Cerebellar nuclear complex (tissue), 1 donor: ENCODE results near the gene PITPNM2.

ENCODE experiments used
- DNase-seq, 2 experiments: peaks; one replicate each; lab custom pipeline; 2025; lab: John Stamatoyannopoulos, UW

PITPNM2 gene

DNA sequence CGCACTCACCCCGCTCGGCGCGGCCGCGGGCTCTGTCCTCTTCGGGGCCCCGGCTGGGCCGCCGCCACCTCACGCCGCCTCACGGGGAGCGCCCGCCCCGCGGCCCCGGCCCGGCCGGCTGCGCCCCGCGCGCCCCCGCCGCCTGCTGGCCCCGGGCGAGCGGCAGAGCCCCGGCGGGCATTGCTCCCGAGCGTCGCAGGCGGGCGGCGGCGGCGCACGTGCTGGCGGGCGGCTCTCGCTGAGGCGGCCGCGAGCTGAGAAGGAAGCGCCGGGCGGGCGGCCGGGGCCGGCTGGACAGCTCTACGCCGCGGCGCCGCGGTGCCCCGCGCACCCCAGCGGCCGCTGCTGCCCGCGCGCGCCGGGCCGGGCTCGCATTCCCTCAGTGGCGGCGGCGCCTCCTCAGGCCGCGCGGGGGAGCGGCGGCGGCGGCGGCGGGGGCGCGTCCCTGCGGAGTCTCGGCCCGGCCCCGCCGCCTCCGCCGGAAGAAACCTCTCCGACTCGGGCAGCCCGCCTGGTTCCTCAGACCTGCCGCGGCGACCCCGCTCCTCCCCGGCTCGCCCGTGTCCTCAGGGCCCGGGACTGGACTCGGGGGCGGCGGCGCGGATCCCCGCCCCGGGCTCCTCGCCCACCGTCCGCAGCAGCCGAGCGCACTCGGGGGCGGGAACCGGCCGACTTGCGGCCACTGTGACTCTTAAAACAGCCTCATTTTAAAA, at the start of gene PITPNM2:
Gene PITPNM2, minus strand, starts transcription at position 347 of the 713 bp plus-strand sequence. CDS start 116,500 bp downstream, outside the sequence.
- no peak for DNase-seq

DNA sequence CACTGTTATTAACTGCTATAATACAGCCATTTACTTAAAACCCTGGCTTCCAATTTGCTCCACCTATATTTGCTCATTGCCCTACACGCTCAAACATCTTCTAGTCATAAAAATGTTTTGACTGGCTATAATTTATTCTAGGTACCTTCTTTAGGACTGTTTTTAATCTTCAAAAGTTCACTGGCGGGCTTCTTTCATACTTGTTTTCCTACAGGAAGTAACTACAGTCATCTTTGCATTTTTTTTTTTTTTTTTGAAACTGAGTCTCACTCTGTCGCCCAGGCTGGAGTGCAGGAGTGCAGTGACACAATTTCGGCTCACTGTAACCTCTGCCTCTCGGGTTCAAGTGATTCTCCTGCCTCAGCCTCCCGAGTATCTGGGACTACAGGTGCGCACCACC, 49.5 kb upstream of the PITPNM2 start:
- no peak for DNase-seq

DNA sequence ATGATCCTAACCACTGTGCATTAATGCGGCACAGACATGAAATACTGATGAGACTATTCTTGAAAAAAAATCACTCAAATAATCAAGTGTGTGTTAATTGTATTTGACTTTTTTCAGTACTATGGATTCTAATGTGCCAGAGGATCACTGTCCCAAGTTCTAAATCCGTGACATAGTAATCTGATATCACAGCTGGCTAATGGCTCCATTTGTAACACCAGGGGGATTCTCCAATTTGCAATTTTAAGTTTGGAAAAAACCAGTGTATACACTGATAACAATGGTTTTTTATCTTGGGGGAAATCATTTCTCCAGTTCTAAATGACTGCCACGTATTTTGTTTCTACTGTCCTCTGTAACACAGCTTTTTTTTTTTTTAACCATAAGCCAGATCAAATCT, 49.0 kb upstream of the PITPNM2 start:
- no peak for DNase-seq

DNA sequence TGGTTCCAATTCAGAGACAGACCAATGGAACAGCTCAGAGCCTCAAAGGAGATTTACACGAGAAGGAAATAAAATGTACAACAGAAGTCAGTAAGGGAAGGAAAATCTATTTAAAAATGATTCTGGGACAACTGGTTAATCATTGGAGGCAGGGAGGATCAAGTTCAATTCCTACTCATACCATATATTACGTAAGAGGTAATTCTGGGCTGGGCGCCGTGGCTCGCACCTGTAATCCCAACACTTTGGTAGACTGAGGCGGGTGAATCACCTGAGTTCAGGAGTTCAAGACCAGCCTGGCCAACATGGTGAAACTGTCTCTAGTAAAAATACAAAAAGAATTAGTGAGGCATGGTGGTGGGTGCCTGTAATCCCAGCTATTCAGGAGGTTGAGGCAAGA, 36.7 kb upstream of the PITPNM2 start:
- DNase-seq: no peak

DNA sequence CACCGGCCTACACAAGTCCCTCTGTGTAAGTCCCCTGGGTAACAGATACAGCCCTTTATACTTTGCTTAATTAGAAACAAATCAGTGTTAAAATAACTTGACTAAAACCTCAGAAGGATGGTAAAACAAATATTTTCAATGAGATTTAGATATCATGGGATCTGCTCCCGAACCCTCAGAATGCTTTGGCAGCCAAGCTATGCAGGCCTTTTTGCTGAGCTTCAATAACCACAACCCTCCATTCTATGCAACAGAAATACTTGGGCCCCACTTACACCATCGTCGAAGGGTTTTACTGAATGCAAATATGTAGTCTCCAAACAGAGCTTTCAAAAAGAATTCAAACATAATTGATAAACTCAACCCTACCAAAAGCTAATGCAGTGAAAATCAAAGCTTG, 29.3 kb upstream of the PITPNM2 start:
- DNase-seq: no peak

DNA sequence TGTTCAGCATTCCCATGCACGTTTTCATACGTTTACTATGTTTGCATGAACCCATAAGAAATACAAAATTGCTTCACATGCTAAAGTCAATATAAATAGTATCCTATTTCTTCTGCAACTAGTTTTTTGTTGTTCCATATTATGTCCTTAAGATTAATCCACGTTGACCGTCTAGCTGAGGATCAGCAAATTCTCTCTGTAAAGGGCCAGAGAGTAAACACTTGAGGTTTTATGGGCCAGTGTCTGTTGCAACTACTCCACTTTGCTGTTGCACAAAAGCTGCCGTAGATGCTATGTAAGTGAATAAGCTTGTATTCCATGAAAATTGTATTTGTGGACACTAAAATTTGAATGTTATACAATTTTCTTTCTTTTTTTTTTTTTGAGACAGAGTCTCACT, 21.1 kb upstream of the PITPNM2 start:
- DNase-seq: no peak

DNA sequence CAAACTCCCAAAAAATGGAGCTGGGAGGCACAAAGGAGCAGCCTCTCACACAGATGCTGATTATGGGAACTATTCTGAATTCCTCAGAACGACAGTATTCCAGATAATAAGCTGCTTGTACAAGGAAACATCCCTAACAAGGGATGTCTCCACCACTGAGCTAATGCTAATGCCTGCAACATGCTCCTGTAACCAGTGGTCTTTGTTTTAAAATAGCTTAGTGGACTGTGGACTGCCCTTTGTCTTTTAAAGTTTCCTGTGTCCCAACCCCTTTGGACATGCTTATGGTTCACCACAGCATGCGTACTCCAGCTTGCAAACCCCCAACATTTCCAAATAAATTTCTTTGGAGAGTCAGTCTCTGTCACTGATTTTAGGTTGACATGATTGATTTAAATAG, 16.4 kb upstream of the PITPNM2 start:
- no peak for DNase-seq

DNA sequence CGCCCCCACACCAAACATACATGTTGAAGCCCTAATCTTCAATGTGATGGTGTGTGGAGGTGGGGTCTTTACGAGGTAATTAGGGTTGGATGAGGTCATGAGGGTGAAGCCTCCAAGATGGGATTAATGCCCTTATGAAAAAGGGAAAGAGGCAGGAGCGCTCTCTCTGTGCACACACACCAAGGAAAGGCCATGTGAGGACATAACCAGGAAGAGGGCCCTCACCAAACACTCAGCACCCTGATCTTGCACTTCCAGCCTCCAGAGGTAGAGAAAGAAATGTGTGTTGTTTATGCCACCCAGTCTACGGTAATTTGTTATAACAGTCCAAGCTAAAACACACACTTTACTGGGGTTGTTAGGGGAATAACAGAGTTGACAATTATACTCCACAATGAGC, 14.6 kb upstream of the PITPNM2 start:
- no peak for DNase-seq

DNA sequence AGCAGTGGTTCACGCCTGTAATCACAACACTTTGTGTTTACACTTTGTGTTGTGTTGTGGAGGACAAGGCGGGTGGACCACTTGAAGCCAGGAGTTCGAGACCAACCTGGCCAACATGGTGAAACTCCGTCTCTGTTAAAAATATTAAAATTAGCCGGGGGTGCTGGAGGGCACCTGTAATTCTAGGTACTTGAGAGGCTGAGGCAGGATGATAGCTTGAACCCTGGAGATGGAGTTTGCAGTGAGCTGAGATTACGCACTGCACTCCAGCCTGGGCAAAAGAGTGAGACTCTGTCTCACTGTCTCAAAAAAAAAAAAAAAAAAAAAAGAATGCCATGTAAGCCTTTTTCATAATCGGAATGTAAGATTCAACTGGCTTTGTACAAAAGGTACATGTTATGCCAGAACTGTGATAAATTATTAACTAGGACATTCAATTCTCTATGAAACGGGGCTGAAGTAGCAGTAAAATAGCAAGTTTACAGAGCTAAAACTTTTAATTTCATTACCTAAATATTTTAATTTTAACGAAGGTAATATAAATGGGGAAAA, 13.9 kb upstream of the PITPNM2 start:
- no peak for DNase-seq

DNA sequence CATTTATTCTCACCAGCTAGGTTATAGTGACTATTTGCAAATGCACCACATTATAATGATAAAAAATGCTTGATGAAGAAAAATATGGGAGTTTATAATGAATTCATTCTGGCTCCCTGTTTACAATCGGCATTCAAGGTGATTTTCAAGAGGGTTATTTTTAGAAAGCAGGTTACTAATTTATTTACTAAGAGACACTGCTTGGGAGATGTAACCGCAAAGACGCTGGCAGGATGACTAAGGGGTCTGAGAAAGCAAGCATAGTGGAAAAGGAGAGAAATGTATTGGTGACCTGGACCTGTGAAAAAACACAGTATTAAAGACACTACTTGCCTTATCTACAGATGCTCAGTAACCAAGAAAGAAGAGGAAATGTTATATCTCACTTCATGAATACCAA, 13.3 kb upstream of the PITPNM2 start:
- DNase-seq: no peak

DNA sequence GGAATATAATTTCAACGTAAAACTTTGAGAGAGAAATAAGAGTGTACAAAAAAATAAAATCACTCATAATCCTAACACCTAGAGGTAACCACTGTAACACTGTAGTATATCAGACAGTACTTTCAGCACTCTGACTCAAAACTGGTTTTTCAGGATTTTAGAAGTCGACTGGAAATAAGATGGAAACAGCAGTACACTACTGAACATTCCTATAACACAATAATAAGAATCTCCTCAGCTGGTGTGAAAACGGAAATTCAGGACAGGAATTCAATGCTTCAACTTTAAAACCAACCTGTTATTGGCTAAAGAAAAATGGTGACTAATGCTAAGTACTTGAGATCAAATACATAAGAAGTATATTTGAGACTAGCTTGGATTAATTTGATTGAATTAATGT, 12.3 kb upstream of the PITPNM2 start:
- no peak for DNase-seq

DNA sequence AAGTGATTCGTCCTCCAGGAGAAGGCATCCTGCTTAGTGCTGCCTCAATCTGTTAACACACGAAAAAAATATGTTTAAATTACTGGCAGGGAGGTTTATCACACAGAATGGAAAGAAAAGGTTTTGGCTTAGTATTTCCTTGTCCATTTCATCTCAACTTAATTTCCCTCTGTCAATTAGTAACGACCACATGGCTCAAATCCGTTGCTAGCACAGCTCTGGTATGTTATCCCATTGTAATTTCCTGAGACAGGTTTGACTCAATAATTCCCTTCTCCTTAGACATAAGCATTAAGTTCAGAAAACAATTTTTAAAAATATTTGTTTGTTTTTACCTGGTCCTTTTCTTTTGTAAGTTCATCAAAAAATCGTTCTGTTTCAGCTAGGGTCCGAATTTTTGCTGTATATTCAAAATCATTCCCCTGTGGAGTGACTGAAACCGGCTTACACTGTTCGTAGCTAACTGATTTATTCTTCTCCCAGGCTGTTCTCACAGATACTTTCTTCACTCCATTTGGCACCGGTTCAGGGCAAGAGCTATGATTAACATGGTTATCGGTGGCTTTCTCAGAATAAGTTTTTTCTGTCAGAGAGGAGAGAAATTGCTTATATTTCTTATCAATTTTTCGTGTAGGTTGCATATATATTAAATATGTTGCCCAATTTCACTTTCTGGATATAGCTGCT, 10.1 kb upstream of the PITPNM2 start:
- no peak for DNase-seq

DNA sequence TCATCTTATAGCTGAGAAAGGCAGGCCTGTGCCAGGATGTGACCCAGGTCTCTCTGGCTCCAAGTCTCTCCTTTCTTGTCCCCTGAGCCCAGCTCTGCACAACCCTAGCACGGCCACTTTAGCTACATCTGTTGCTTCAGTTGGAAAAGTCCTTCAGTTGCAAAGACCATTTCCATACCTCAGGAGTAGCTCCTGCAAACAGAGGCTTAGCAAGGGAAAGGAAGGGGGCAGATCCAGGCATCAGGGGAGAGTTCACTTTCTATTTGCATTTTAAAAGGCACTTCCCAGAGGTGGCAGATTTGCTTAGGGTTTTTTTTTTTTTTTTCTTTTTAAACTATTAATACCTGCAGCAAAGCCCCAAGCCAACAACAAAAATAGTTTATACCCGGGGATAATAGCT, 3.0 kb upstream of the PITPNM2 start:
- no peak for DNase-seq

DNA sequence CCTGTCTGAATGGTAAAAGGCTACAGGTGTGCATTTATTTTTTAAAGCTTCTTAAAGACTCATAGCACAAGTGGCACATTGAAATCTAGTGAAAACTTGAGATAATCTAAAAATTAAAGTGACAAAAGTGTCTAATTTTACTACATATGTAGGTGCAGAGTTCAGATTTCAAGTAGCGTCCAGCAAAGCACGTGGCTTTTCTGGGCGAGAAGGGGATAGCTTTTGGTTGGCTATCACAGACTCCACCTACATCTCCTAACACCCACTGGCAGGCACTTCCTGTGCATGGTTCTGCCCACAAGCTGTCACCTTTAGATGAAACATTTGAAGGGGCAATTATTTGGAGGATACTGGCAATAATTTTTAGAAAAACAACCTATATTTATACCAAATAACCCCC, 1.9 kb upstream of the PITPNM2 start:
- DNase-seq: no peak

DNA sequence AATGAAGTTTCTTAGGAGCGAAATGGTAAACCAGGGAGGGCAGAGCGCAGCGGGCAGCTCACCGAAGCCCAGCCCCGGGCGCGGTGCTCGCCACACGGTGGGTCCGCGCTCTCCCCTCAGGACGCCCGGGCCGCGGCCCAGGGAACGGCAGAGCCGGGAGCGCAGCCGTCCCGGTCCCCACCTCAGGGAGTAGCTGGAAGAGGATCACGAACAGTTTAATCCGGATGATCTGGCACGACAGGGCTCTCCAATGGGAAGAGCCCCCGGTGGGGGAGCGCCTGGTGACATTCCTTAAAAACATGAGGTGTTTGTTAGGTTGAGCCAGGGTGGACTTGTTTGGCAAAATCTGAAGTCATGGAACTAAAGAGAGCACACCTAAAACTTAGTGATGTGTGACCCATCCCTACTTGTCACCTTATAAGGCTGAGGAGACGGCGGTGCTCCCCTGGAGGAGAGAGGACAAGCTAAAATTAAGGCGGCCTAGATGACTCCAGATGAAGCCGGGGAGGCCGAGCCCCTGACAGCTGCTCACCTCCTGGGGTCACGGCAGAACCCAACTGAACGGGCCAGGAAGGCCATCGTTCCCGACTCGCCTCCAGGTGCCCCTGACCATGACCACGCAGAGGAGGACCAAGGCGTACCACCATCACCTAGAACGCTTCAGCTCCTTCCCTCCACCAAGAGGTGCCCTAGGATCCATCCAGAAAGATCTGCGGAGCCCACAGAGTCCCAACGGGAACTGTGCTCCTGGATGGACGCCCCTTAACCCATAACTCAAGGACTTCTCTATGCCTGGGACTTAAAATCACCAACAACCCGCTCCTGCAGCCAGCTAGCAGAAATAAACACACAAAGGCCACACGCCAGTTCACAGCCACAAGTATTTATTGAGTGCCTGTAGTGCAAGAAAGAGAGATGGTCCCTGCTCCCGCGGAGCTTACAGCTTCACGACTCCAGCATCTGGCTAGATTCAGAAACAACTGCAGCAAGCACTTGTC, 866 bp upstream of the PITPNM2 start:
- no peak for DNase-seq

DNA sequence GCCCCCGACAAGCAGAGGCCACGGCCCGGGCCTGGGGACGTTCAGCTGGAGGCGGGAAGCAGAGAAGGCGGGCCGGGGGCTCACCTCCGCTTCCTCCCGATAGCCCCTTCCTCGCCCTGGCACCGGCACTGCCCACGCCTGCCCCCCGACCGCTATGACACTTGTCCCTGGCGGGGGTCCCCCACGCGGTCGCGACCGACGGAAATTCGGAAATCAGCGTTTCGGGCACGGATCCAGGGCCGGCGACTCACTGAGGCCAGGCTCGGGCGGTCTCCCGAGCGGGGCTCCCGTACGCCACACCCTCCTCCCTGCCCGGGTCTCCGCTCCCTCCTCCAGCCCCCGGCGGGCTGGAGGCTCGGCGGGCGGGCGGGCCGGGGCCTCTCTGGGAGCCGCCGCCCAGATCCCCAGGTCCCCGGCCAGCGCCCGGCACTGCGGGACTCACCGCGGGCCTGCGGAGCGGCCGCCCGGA, 581 bp downstream of the PITPNM2 start:
- DNase-seq: no peak

DNA sequence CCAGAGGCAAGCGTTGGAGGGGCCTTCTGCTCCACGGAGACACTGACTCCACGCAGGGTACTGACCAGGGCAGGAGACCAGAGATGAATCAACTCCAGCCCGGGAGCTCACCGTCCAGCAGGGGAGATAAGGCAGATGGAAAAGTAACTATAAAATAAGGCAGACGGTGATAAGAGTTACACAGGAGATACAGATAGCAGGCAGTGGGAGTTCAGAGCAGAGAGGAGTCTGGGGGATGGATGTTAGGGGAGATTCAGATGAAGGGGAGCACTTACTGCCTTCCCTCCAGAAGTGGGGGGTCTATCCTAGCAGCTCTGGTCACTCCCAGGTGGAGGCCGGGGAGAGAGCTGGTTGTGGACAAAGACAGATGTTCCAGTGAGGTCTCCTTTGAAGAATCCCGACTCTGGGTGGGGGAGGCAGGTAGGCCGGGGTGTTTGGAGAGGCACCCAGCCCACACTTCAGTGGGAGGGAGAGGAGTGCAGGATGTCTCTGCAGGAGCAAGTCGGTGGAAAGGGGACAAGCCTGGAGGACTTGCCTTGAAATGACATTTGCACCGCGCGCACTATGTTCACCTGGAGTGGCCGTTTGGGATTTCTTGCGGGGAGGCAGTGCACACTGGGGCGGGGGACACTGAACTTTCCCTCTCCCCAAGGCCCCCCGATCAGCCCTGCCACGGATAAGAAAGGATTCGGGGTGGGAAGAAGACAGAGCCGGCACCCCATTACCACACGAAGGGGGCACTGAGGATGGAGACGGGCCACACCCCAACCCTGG, 1.2 kb downstream of the PITPNM2 start:
- no peak for DNase-seq

DNA sequence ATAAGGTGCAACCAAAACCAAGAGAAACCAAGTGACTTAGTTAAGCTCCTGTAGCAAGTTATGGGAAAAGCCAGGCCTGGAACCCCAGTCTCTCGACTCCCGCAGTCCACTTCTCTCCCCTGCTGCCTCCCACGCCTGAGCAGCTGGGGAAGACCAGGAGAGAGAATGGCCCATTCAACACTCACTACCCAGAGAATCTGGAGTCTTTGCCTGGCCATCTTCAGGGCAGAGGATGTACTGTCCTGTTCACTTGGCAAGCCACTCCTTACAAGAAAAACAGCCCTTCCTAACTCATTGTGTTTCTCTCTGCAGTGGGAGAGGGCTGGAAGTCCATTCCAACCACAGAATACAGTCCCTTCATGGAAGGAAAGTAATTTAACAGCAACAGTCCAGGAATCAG, 1.8 kb downstream of the PITPNM2 start:
- DNase-seq: no peak

DNA sequence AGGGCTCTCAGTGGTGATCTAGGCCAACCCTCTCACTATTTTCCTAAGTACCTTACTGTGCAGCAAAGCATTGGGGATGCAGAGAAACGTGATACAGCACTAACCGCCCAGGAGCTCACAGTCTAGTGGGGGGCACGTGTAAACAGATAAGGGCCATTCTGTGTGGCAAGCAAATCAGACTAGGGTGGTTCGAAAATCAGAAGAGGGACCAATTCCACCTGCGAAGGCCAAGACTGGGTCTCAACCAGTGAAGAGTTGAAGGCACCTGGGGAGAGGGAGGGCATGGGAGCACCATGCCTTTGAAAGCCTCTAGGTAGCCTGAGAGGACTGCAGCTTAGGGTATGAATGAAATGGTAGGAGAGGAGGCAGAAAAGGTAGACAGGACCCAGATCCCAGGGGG, 2.2 kb downstream of the PITPNM2 start:
- DNase-seq: no peak

DNA sequence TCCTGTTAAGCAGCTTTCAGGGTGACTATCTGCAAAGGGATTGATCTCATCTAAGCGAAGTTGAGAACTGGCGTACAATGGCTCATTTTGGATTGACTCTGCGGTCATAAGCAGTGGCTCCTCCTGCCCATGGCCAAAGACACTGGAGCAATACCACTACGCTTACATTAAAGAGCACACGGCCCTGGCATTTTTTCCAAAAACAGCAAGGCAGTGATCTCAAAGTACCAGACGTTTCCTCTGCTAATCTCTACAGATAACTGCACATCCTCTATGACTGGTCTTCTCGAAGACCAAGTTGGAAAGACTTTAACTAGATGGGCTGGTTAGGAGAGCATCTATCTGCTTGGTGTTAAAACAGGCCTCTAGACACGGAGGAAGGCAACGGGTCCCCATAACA, 2.7 kb downstream of the PITPNM2 start:
- no peak for DNase-seq

DNA sequence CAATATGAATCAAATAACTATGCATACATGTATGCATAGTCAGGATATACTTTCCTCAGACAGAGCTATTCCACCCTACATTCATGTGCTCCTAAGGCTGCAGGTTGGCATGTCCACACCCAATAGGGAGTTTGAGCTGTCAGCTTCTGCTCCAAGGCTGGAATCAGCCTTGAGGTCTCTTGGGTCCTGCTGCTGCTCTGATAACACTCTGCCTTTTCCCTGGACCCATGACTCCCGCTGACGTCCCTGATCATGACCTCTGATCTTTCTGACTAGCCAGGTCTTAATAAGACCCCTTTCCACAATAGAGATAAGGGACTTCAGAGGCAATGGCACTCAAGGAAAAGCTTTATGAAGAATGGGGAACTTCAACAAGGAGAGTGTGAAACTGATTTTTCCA, 5.7 kb downstream of the PITPNM2 start:
- DNase-seq: no peak
